Measurements from ENCODE around the gene DENND2C.

The DENND2C gene

DNA sequence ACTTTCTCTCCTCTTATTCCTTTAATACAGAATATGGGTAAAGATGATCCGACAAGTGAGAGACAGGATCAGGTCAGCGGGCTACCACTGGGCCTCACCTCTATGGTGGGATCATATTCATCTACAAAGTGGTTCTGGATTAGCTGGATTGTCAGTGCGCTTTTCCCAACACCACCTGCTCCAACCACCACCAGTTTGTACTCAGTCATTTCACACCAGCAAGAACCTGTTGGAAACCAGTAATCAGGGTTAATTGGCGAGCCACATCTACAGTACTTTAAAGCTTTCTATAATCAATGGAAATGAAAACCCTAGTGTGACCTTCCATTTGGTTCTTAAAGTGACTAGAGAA is 46.1 kb upstream of the DENND2C start:
- TF ChIP-seq POLR2AphosphoS5 (IDR thresholded peaks at IDR 0.05; ENCODE audit: low read depth, low read length) = no peak
- no peak for TF ChIP-seq FOXP2 (optimal IDR thresholded peaks at IDR 0.05; ENCODE audit: borderline replicate concordance, extremely low read depth, extremely low read length, insufficient read depth)
- TF ChIP-seq, protein P1, sequence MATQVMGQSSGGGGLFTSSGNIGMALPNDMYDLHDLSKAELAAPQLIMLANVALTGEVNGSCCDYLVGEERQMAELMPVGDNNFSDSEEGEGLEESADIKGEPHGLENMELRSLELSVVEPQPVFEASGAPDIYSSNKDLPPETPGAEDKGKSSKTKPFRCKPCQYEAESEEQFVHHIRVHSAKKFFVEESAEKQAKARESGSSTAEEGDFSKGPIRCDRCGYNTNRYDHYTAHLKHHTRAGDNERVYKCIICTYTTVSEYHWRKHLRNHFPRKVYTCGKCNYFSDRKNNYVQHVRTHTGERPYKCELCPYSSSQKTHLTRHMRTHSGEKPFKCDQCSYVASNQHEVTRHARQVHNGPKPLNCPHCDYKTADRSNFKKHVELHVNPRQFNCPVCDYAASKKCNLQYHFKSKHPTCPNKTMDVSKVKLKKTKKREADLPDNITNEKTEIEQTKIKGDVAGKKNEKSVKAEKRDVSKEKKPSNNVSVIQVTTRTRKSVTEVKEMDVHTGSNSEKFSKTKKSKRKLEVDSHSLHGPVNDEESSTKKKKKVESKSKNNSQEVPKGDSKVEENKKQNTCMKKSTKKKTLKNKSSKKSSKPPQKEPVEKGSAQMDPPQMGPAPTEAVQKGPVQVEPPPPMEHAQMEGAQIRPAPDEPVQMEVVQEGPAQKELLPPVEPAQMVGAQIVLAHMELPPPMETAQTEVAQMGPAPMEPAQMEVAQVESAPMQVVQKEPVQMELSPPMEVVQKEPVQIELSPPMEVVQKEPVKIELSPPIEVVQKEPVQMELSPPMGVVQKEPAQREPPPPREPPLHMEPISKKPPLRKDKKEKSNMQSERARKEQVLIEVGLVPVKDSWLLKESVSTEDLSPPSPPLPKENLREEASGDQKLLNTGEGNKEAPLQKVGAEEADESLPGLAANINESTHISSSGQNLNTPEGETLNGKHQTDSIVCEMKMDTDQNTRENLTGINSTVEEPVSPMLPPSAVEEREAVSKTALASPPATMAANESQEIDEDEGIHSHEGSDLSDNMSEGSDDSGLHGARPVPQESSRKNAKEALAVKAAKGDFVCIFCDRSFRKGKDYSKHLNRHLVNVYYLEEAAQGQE (IDR thresholded peaks at IDR 0.05; ENCODE audit: insufficient read depth in 1 of 2, low read depth in 2 of 2, low read length in 2 of 2) = no peak
- TF ChIP-seq SIN3A (IDR thresholded peaks at IDR 0.05; ENCODE audit: borderline replicate concordance, insufficient read depth, low read length) = no peak
- no peak for TF ChIP-seq TAF1 (IDR thresholded peaks at IDR 0.05; ENCODE audit: borderline replicate concordance, insufficient read depth, low read length)

DNA sequence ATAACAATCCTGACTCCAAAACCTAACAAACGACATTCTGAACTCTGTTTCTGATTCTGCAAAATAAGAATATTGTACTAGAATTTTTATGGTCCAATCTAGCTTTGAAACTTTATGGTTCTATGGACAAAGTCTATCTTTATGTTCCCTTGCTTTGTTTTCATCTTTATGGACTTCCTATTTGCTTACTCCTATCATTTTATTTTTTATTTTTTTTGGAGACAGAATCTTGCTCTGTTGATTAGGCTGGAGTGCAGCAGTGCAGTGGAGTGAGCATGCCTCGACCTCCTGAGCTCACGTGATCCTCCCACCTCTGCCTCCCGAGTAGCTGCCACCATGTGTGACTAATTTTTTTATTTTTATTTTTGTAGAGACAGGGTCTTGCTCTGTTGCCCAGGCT is 43.1 kb upstream of the DENND2C start:
- TF ChIP-seq SIN3A (IDR thresholded peaks at IDR 0.05; ENCODE audit: borderline replicate concordance, insufficient read depth, low read length) = no peak
- no peak for TF ChIP-seq POLR2AphosphoS5 (IDR thresholded peaks at IDR 0.05; ENCODE audit: low read depth, low read length)
- TF ChIP-seq, protein P1 (IDR thresholded peaks at IDR 0.05; ENCODE audit: insufficient read depth in 1 of 2, low read depth in 2 of 2, low read length in 2 of 2) = no peak
- no peak for TF ChIP-seq TAF1 (IDR thresholded peaks at IDR 0.05; ENCODE audit: borderline replicate concordance, insufficient read depth, low read length)
- no peak for TF ChIP-seq FOXP2 (optimal IDR thresholded peaks at IDR 0.05; ENCODE audit: borderline replicate concordance, extremely low read depth, extremely low read length, insufficient read depth)

DNA sequence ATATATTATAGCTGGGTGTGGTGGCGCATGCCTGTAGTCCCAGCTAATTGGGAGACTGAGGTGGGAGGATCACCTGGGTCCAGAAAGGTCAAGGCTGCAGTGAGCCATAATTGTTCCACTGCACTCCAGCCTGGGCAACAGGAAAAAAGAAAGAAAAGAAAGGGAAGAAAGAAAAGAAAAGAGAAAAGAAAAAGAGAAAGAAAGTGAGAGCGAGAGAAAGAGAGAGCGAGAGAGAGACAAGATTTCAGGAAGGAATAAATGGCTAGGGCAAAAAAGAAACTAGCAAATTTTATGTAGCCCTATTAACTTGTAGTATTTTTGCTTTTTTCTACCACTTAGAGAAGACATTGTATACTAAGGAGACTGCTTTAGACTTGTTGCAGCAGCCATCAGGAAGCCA is 40.5 kb upstream of the DENND2C start:
- no peak for TF ChIP-seq FOXP2 (optimal IDR thresholded peaks at IDR 0.05; ENCODE audit: borderline replicate concordance, extremely low read depth, extremely low read length, insufficient read depth)

DNA sequence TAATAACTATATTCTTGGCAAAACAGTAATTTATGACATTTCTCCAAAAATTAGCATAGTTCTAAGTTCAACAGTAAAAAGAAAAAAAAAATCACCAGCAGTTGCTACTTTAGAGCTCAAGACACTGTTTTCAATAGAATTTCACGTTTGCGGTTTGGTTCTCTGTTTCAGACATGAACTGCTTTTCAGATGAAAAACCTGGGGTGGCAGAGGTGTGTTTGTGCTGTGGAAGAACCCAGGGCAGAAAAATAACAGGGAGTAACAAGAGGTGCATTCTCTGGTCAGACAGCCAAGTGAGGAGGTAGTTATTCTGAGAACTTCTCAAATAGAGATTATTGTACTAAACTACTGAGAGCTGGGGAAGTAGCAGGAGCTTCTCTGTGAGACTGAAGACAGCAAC is 37.8 kb upstream of the DENND2C start:
- TF ChIP-seq, protein P1 (IDR thresholded peaks at IDR 0.05; ENCODE audit: insufficient read depth in 1 of 2, low read depth in 2 of 2, low read length in 2 of 2) = no peak
- no peak for TF ChIP-seq TAF1 (IDR thresholded peaks at IDR 0.05; ENCODE audit: borderline replicate concordance, insufficient read depth, low read length)

DNA sequence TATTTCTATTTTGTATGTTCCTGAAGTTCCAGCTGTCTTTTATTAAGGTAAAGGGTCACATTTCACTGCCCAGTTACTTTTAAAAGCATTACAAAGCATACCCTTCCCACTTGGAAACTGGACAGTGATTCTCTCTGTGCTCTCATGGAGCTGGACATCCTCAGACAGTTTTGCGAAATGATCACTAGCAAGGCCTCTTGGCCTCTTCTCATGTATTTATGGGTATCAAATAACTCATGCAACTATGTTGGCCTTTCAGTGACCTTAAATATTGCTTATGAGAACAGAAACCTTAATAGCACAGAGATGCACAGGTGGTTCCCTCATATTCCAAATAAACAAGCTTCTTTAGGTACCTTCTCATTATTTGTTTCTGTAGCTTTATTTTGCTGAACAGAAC is 33.4 kb upstream of the DENND2C start:
- TF ChIP-seq TAF1 (IDR thresholded peaks at IDR 0.05; ENCODE audit: borderline replicate concordance, insufficient read depth, low read length) = no peak

DNA sequence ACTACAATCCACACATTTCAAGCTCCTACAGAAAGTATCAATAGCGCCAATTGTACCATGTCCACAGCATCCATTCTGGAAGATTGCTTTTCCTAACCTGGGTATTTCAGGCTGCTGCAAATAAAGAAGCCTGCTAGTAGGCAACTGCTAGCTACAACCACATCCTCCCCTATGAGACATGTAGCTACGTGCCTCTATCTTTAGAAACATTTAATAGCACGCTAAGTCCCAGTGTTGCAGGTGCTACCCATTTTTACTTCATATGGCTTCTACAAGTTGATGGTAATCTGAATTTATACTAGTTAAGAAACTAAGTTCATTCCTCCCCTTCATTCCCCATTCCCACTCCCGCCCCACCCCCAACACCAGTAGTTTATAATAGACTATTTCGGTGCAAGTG is 32.9 kb upstream of the DENND2C start:
- TF ChIP-seq SIN3A (IDR thresholded peaks at IDR 0.05; ENCODE audit: borderline replicate concordance, insufficient read depth, low read length) (no peak), FOXP2 (optimal IDR thresholded peaks at IDR 0.05; ENCODE audit: borderline replicate concordance, extremely low read depth, extremely low read length, insufficient read depth) (no peak), POLR2AphosphoS5 (IDR thresholded peaks at IDR 0.05; ENCODE audit: low read depth, low read length) (no peak), TAF1 (IDR thresholded peaks at IDR 0.05; ENCODE audit: borderline replicate concordance, insufficient read depth, low read length) (no peak)
- TF ChIP-seq, protein P1 (IDR thresholded peaks at IDR 0.05; ENCODE audit: insufficient read depth in 1 of 2, low read depth in 2 of 2, low read length in 2 of 2) = no peak
